Nephron progenitor cell (in vitro differentiated cells): ENCODE results near the gene TNIP2.

Experiments
- DNase-seq: peaks from one replicate; pipeline ENCODE4 v3.0.0; 2021
- H3K27ac Mint-ChIP-seq: 2 replicates; pipeline ENCODE4 v1.8.0; 2021; ENCODE audit warnings: mild to moderate bottlenecking, moderate library complexity, mixed read lengths
- H3K27me3 Mint-ChIP-seq: 2 replicates; pipeline ENCODE4 v1.8.0; 2021; ENCODE audit warnings: mild to moderate bottlenecking, low read depth, mixed read lengths; ENCODE audit not compliant: poor library complexity
- H3K36me3 Mint-ChIP-seq: 2 replicates; pipeline ENCODE4 v1.8.0; 2021; ENCODE audit warnings: low read depth, mixed read lengths
- H3K4me1 Mint-ChIP-seq: 2 replicates; pipeline ENCODE4 v1.8.0; 2021; ENCODE audit warnings: mixed read lengths
- H3K4me3 Mint-ChIP-seq: 2 replicates; pipeline ENCODE4 v1.8.0; 2021; ENCODE audit warnings: mild to moderate bottlenecking, moderate library complexity, mixed read lengths
- H3K9me3 Mint-ChIP-seq: 2 replicates; pipeline ENCODE4 v1.8.0; 2021; ENCODE audit warnings: mild to moderate bottlenecking, moderate library complexity, mixed read lengths
- TF ChIP-seq, protein P1 (sequence below): fragments of 200-600 bp; sonication (generic); IDR thresholded peaks from 2 replicates; pipeline ENCODE4 v1.5.0; 2021; ENCODE audit warnings: antibody characterized with exemption

TNIP2 gene

DNA sequence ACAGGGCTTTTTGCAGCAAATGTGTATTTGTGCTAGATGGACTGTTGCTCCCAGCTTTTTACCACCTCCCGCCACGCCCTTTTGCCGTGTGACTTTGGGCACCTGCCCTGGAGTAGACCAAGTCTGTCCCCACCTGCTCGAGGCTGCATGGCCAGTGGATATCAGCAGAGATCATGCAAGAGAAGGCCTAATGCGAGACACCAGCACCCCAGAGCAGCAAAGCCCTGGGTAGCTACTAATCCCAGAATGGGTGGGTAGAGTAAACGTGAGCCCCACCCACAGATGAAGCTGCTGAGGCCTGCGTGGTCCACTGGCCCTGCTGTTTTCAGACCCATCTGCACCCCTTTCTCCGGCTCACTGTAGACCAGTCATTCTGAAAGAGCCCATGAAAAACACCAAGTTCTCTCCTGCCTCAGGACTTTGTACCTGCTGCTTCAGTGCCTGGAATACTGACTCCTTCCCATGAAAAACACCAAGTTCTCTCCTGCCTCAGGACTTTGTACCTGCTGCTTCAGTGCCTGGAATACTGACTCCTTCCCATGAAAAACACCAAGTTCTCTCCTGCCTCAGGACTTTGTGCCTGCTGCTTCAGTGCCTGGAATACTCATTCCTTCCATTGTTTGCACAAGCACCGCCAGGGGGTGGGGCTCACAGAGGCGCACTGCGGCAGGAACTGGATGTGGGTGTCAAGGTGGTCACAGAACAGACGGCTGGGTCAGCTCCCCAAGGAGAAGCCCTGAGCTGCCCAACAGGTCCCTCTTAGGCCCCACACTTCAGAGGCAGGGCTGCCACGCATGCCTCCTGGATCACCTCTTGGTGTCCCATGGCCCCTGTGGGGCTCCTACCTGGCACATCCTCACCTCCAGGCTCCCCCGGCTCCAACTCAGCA, 5.1 kb upstream of the TNIP2 start:
- no peak for DNase-seq
- H3K36me3 Mint-ChIP-seq, result no peaks in the 10 kb centered on the region

DNA sequence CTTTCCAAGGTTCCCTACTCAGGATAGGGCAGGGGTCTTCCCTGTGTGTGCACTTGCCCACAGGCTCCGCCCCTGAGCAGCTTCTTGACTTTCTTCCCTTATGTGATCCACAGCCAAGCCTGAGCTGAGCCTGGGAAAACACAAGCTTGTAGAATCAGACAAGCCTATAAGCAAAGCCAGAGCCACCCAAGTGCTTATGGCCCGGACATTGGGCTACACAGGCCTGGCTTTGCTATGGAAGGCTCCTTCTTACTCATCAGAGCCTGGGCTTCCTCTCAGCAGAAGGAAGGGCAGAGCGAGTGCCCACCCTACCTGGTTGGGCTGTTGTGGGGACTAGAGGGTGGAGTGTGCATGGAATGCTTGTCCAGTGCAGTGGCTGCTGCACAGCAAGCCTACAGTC, 1.3 kb upstream of the TNIP2 start:
- Mint-ChIP-seq H3K27ac (no peak overlapping the region), H3K36me3 (no peaks in the 10 kb centered on the region), H3K27me3 (peaks cover 22% of the 10 kb centered on the region), H3K4me1 (peaks cover 30% of the 10 kb centered on the region), H3K4me3 (peak overlapping the region; percentile 47), H3K9me3 (peaks cover 2% of the 10 kb centered on the region)
- TF ChIP-seq, protein P1, sequence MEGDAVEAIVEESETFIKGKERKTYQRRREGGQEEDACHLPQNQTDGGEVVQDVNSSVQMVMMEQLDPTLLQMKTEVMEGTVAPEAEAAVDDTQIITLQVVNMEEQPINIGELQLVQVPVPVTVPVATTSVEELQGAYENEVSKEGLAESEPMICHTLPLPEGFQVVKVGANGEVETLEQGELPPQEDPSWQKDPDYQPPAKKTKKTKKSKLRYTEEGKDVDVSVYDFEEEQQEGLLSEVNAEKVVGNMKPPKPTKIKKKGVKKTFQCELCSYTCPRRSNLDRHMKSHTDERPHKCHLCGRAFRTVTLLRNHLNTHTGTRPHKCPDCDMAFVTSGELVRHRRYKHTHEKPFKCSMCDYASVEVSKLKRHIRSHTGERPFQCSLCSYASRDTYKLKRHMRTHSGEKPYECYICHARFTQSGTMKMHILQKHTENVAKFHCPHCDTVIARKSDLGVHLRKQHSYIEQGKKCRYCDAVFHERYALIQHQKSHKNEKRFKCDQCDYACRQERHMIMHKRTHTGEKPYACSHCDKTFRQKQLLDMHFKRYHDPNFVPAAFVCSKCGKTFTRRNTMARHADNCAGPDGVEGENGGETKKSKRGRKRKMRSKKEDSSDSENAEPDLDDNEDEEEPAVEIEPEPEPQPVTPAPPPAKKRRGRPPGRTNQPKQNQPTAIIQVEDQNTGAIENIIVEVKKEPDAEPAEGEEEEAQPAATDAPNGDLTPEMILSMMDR, result no peak
- no peak for DNase-seq

More for the DNA sequence above, 5.1 kb upstream of the TNIP2 start:
- peaks cover 13% of the 10 kb centered on the region for H3K4me1 Mint-ChIP-seq
- no peak overlapping the region for H3K27ac Mint-ChIP-seq
- H3K27me3 Mint-ChIP-seq, result peaks cover 31% of the 10 kb centered on the region
- TF ChIP-seq, protein P1, result no peak
- no peak overlapping the region for H3K4me3 Mint-ChIP-seq
- H3K9me3 Mint-ChIP-seq, result peaks cover 8% of the 10 kb centered on the region

DNA sequence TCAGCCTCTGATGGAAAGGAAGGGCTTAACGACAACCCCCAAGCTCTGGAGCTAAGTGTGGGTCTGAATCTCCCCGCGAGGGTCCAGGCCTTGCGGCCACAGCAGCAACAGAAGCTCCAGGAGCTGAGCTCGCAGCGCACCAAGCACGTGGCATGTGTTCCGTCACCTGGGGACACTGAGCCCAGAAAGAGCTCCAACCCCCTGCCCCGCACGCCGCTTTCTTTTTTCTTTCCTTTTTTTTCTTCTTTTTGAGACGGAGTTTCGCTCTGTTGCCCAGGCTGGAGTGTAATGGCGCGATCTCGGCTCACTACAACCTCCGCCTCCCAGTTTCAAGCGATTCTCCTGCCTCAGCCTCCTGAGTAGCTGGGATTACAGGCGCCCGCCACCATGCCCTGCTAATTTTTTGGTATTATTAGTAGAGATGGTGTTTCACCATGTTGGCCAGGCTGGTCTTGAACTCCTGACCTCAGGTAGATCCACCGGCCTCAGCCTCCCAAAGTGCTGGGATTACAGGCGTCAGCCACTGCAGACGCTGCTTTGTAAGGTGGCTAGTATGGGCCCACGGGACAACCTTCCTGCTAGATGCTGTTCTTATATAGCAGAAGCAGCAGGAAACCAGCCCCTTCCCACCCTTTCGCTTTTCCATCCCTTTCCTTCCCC, 685 bp upstream of the TNIP2 start:
- TF ChIP-seq, protein P1, result no peak
- Mint-ChIP-seq H3K27ac (no peak overlapping the region), H3K4me3 (peak overlapping the region; percentile 75), H3K36me3 (no peaks in the 10 kb centered on the region), H3K4me1 (peaks cover 24% of the 10 kb centered on the region), H3K27me3 (peaks cover 17% of the 10 kb centered on the region), H3K9me3 (no peaks in the 10 kb centered on the region)
- DNase-seq, result no peak

DNA sequence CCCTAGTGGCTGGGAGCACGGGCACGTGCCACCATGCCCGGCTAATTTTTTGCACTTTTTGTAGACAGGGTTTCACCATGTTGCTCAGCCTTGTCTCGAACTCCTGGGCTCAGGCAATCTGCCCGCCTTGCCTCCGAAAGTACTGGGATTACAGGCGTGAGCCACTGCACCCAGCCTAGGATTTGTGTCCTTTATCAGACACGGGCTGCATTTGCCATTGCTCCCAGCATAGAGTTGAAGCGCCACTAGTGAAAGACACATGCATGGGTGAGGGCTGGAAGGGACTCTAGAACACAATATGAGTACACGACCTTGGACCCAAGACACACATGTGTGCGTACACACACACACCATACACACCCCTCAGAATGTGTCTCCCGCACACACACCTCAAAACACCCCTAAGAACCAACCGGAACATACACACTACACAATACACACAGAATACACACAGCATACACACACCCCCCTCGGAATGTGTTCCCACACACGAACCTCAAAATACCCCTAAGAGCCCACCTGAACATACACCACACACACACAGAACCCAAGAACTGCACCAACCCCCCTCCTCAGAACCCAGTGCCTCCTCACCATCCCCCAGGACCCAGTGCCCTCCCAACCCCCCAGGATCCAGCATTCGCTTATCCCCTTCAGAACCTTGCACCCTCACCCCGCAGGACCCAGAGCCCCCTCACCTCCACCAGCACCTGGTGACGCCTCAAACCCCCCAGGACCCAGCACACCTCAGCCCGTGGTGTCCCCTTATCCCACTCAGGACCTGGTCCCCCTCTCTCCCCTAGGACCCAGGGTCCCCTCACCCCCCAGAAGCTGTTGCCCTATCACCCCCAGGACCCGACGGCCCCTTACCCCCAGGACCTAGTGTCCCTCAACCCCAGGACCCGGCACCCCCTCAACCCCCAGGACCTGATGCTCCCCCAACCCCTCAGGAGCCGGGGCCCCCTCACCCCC, 1.0 kb downstream of the TNIP2 start:
- Mint-ChIP-seq H3K27me3 (peaks cover 14% of the 10 kb centered on the region), H3K4me1 (peaks cover 23% of the 10 kb centered on the region), H3K27ac (no peak overlapping the region), H3K9me3 (no peaks in the 10 kb centered on the region), H3K36me3 (no peaks in the 10 kb centered on the region), H3K4me3 (peak overlapping the region; percentile 84)
- DNase-seq, result no peak
- TF ChIP-seq, protein P1, result no peak

DNA sequence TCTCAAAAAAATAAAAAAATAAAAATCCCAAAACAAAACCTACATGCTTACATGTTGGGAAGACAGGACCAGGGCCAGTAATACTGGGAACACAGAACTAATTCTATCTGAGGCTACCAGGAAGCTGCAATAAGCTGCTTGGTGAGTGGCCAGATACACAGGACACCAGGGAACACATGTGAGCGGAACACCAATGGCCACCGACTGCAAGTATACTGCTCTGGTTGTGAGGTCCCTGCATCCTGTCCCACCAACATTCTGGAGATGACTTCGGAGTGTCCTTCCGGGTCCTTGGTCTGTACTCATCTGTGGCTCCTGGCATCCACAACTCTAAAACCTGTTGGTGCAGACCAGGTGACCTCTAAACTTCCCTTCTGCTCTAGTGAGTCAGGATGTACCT, 2.7 kb downstream of the TNIP2 start:
- peaks cover 23% of the 10 kb centered on the region for H3K4me1 Mint-ChIP-seq
- H3K4me3 Mint-ChIP-seq, result no peak overlapping the region
- no peak for DNase-seq
- no peak overlapping the region for H3K27ac Mint-ChIP-seq
- H3K36me3 Mint-ChIP-seq, result no peaks in the 10 kb centered on the region
- H3K27me3 Mint-ChIP-seq, result peaks cover 12% of the 10 kb centered on the region
- TF ChIP-seq, protein P1, result no peak
- no peaks in the 10 kb centered on the region for H3K9me3 Mint-ChIP-seq
